ENCODE data around the gene PRIMPOL. TPM values are rescaled to one million over a fixed set of nuclear protein-coding genes. Genes with fewer than 3 reads are reported as not detected.

PRIMPOL gene
- total RNA-seq, 1 experiment from 2014 or later: 8.3 TPM

DNA sequence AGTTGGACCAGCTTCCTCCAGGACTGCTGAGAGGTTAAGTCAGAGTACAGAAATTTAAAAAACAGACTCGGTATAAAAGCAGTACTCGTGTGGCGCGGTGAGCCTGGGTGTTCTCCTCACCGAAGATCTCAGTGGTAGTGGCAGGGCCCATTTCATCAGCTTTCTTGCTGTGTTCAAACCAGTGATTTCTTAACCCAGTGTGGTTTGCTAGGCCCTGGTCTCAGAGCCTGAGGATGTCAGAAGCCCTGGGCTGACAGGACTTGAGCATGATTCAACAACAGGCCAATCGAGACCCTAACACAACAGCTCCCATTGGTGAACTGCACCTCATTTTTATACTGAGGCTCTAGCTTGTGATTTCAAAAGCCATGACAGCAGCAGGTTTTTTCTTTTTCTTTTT, 23.2 kb downstream of the PRIMPOL start (continued):
- TF ChIP-seq NFE2L1 (CRISPR knock-in tag; IDR thresholded peaks at IDR 0.05) (no peak), TEAD4 (CRISPR knock-in tag; IDR thresholded peaks at IDR 0.05) (no peak), TEAD1 (CRISPR knock-in tag; IDR thresholded peaks at IDR 0.05) (no peak)
- TF ChIP-seq, protein P1, sequence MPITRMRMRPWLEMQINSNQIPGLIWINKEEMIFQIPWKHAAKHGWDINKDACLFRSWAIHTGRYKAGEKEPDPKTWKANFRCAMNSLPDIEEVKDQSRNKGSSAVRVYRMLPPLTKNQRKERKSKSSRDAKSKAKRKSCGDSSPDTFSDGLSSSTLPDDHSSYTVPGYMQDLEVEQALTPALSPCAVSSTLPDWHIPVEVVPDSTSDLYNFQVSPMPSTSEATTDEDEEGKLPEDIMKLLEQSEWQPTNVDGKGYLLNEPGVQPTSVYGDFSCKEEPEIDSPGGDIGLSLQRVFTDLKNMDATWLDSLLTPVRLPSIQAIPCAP (CRISPR knock-in tag; IDR thresholded peaks at IDR 0.05): no peak

DNA sequence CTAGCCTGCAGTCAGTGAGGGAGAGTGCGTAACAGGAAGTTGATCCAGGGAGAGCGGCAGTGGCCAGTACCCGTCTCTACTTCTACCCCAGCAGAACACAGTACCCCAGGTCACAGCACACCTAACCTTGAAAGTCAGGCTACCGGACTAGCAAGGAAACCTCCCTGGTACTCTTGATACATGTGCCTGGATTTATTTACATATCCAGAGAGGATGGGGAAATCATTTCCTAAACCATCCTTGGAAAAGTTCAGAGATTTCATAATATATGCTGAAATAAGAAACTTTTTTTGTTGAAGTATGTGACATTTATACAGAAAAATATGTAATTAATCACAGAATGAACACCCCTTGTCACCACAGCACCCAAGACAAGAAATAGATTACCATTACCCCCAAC, 24.5 kb downstream of the PRIMPOL start:
- no peak for ATAC-seq
- Mint-ChIP-seq H3K9me3 (no peaks in the 10 kb centered on the region), H3K36me3 (peaks cover 5% of the 10 kb centered on the region), H3K4me3 (no peak overlapping the region), H3K4me1 (no peaks in the 10 kb centered on the region), H3K27me3 (ENCODE audit: low read depth) (no peaks in the 10 kb centered on the region), H3K27ac (no peak overlapping the region)
- ChIA-PET CTCF (no interaction called here), POLR2A (no interaction called here)
- TF ChIP-seq JUN (CRISPR knock-in tag; IDR thresholded peaks at IDR 0.05): no peak
- no peak for TF ChIP-seq ESRRA (CRISPR knock-in tag; IDR thresholded peaks at IDR 0.05; ENCODE audit: borderline replicate concordance)
- TF ChIP-seq, protein P2, sequence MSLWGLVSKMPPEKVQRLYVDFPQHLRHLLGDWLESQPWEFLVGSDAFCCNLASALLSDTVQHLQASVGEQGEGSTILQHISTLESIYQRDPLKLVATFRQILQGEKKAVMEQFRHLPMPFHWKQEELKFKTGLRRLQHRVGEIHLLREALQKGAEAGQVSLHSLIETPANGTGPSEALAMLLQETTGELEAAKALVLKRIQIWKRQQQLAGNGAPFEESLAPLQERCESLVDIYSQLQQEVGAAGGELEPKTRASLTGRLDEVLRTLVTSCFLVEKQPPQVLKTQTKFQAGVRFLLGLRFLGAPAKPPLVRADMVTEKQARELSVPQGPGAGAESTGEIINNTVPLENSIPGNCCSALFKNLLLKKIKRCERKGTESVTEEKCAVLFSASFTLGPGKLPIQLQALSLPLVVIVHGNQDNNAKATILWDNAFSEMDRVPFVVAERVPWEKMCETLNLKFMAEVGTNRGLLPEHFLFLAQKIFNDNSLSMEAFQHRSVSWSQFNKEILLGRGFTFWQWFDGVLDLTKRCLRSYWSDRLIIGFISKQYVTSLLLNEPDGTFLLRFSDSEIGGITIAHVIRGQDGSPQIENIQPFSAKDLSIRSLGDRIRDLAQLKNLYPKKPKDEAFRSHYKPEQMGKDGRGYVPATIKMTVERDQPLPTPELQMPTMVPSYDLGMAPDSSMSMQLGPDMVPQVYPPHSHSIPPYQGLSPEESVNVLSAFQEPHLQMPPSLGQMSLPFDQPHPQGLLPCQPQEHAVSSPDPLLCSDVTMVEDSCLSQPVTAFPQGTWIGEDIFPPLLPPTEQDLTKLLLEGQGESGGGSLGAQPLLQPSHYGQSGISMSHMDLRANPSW (CRISPR knock-in tag; conservative IDR thresholded peaks at IDR 0.05; ENCODE audit: low read depth): no peak
- no peak for TF ChIP-seq JAZF1 (CRISPR knock-in tag; IDR thresholded peaks at IDR 0.05)
- TF ChIP-seq ATF6 (CRISPR knock-in tag; IDR thresholded peaks at IDR 0.05): no peak
- TF ChIP-seq GABPB1 (CRISPR knock-in tag; IDR thresholded peaks at IDR 0.05): no peak
- no peak for TF ChIP-seq FOXP4 (CRISPR knock-in tag; IDR thresholded peaks at IDR 0.05)
- TF ChIP-seq, protein P3, sequence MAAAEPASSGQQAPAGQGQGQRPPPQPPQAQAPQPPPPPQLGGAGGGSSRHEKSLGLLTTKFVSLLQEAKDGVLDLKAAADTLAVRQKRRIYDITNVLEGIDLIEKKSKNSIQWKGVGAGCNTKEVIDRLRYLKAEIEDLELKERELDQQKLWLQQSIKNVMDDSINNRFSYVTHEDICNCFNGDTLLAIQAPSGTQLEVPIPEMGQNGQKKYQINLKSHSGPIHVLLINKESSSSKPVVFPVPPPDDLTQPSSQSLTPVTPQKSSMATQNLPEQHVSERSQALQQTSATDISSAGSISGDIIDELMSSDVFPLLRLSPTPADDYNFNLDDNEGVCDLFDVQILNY (CRISPR knock-in tag; IDR thresholded peaks at IDR 0.05): no peak
- TF ChIP-seq ARID4B (CRISPR knock-in tag; IDR thresholded peaks at IDR 0.05; ENCODE audit: borderline replicate concordance): no peak
- TF ChIP-seq, protein P4, sequence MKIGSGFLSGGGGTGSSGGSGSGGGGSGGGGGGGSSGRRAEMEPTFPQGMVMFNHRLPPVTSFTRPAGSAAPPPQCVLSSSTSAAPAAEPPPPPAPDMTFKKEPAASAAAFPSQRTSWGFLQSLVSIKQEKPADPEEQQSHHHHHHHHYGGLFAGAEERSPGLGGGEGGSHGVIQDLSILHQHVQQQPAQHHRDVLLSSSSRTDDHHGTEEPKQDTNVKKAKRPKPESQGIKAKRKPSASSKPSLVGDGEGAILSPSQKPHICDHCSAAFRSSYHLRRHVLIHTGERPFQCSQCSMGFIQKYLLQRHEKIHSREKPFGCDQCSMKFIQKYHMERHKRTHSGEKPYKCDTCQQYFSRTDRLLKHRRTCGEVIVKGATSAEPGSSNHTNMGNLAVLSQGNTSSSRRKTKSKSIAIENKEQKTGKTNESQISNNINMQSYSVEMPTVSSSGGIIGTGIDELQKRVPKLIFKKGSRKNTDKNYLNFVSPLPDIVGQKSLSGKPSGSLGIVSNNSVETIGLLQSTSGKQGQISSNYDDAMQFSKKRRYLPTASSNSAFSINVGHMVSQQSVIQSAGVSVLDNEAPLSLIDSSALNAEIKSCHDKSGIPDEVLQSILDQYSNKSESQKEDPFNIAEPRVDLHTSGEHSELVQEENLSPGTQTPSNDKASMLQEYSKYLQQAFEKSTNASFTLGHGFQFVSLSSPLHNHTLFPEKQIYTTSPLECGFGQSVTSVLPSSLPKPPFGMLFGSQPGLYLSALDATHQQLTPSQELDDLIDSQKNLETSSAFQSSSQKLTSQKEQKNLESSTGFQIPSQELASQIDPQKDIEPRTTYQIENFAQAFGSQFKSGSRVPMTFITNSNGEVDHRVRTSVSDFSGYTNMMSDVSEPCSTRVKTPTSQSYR (CRISPR knock-in tag; IDR thresholded peaks at IDR 0.05): no peak
- TF ChIP-seq RELA (CRISPR knock-in tag; IDR thresholded peaks at IDR 0.05; ENCODE audit: borderline replicate concordance): no peak
- TF ChIP-seq FOXJ3 (CRISPR knock-in tag; IDR thresholded peaks at IDR 0.05; ENCODE audit: borderline replicate concordance): no peak
- TF ChIP-seq ATF3 (CRISPR knock-in tag; conservative IDR thresholded peaks at IDR 0.05): no peak
- TF ChIP-seq, protein P5, sequence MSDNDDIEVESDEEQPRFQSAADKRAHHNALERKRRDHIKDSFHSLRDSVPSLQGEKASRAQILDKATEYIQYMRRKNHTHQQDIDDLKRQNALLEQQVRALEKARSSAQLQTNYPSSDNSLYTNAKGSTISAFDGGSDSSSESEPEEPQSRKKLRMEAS (CRISPR knock-in tag; IDR thresholded peaks at IDR 0.05): no peak
- TF ChIP-seq NFE2L1 (CRISPR knock-in tag; IDR thresholded peaks at IDR 0.05): no peak
- no peak for DNase-seq (ENCODE audit: low spot score)
